CD4-positive, alpha-beta T cell treated with Interleukin-4 for 4 hours (primary cell): ENCODE results near the gene GABRG3.

ENCODE experiments used
- DNase-seq: peaks from one replicate; pipeline ENCODE4 v3.0.0-alpha.2; 2020

The GABRG3 gene

GRCh38 chr15:27481768-27482167, 510.8 kb downstream of the GABRG3 start:
- DNase-seq: no peak

GRCh38 chr15:27482287-27482686, 511.3 kb downstream of the GABRG3 start:
- DNase-seq: no peak

GRCh38 chr15:27483124-27483523, 512.1 kb downstream of the GABRG3 start:
- DNase-seq: no peak

- DNase-seq: no peak
These were observed 514.3 kb downstream of the GABRG3 start for GRCh38 chr15:27485265-27485664.

GRCh38 chr15:27486051-27486450, 515.1 kb downstream of the GABRG3 start:
- no peak for DNase-seq

GRCh38 chr15:27486683-27487647, 516.0 kb downstream of the GABRG3 start:
- DNase-seq: no peak

- DNase-seq: no peak
These were observed 516.9 kb downstream of the GABRG3 start for GRCh38 chr15:27487846-27488245.

GRCh38 chr15:27490867-27491595, 520.0 kb downstream of the GABRG3 start:
- no peak for DNase-seq

- no peak for DNase-seq
These were observed 521.0 kb downstream of the GABRG3 start for GRCh38 chr15:27491666-27492621.

- no peak for DNase-seq
These were observed 525.0 kb downstream of the GABRG3 start for GRCh38 chr15:27495963-27496459.

- no peak for DNase-seq
These were observed 527.7 kb downstream of the GABRG3 start for GRCh38 chr15:27498700-27499099.

GRCh38 chr15:27499191-27499590, 528.2 kb downstream of the GABRG3 start:
- no peak for DNase-seq

GRCh38 chr15:27499719-27500118, 528.7 kb downstream of the GABRG3 start:
- no peak for DNase-seq

- DNase-seq: no peak
These were observed 529.2 kb downstream of the GABRG3 start for GRCh38 chr15:27500206-27500605.

- no peak for DNase-seq
These were observed 535.8 kb downstream of the GABRG3 start for GRCh38 chr15:27506752-27507151.

GRCh38 chr15:27509014-27509413, 538.0 kb downstream of the GABRG3 start:
- DNase-seq: no peak

GRCh38 chr15:27512281-27513001, 541.5 kb downstream of the GABRG3 start:
- DNase-seq: no peak

GRCh38 chr15:27514526-27514925, 543.5 kb downstream of the GABRG3 start:
- no peak for DNase-seq

- DNase-seq: no peak
These were observed 556.6 kb downstream of the GABRG3 start for GRCh38 chr15:27527490-27528067.

- DNase-seq: no peak
These were observed 558.4 kb downstream of the GABRG3 start for GRCh38 chr15:27529399-27529798.

GRCh38 chr15:27530994-27531393, 560.0 kb downstream of the GABRG3 start:
- DNase-seq: no peak

GRCh38 chr15:27532358-27532757, 561.4 kb downstream of the GABRG3 start:
- no peak for DNase-seq
